ENCODE measurements around the gene AMZ1.
A peak's percentile ranks its signal among the peaks of the same experiment; 100 is the strongest.

DNA sequence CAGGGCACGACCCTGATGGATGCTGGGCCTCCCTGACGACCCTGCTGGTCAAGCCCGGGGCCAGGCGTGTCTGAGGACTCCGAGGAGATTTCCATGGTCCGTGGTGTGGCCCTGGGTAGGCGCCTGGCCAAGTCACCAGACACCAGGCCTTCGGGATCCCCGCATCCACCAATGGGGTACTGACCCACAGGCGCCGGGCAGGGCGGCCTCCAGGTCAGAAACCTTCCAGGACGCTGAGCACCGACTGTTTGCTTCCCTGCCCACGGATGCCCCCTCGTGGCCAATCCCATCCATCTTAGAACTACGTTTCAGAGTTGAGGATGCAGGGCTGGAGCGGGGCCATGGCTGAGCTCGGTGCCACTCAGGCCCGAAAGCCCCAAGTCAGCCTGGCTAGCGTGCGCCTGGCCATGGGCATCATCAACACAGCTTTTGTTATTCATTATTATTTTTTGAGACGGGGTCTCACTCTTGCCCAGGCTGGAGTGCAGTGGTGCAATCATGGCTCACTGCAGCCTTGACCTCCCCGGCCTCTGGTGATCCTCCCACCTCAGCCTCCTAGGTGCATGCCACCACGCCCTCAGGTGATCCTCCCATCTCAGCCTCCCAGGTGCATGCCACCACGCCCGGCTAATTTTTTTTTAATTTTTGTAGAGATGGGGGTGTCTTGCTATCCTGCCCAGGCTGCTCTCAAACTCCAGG lies 7.1 kb upstream of the AMZ1 start:
- TF ChIP-seq, protein P1, sequence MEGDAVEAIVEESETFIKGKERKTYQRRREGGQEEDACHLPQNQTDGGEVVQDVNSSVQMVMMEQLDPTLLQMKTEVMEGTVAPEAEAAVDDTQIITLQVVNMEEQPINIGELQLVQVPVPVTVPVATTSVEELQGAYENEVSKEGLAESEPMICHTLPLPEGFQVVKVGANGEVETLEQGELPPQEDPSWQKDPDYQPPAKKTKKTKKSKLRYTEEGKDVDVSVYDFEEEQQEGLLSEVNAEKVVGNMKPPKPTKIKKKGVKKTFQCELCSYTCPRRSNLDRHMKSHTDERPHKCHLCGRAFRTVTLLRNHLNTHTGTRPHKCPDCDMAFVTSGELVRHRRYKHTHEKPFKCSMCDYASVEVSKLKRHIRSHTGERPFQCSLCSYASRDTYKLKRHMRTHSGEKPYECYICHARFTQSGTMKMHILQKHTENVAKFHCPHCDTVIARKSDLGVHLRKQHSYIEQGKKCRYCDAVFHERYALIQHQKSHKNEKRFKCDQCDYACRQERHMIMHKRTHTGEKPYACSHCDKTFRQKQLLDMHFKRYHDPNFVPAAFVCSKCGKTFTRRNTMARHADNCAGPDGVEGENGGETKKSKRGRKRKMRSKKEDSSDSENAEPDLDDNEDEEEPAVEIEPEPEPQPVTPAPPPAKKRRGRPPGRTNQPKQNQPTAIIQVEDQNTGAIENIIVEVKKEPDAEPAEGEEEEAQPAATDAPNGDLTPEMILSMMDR (IDR thresholded peaks at IDR 0.05), result peak; percentile 59 to 77 (median 71)
- TF ChIP-seq POLR2A (IDR thresholded peaks at IDR 0.05) (no peak), POLR2AphosphoS5 (IDR thresholded peaks at IDR 0.05) (no peak)
